Heart left ventricle (tissue), 16 donors: ENCODE results near the gene PCNP. TPM values are rescaled to one million over a fixed set of nuclear protein-coding genes. Genes with fewer than 3 reads are reported as not detected.
"Not testable (repeated sequence)": the region's sequence is repeated elsewhere in the genome, so short reads cannot be mapped to it uniquely, and the experiment has no call there.

Experiments used
- ATAC-seq, 4 donors: fragments of 200-7000 bp; cut with Tn5 transposase; one replicate each; pipeline ENCODE4 v1.9.1; 2020 to 2022; ENCODE audit warnings: moderate library complexity in 4 of 4, mild to moderate bottlenecking in 3 of 4, moderate number of reproducible peaks in 1 of 4
- DNase-seq, 5 donors: peaks; one replicate each; pipeline ENCODE4 v3.0.0-alpha.2; 2020
- H3K27ac ChIP-seq, 12 donors: fragments of 200-600 bp; sonication (generic) in 4 of 12; one replicate each; pipeline versions ENCODE4 v1.5.0 to v1.8.0; 2016 to 2022; ENCODE audit warnings: mild to moderate bottlenecking in 2 of 12
- H3K27me3 ChIP-seq, 9 donors: fragments of 200-600 bp; sonication (generic) in 2 of 9; one replicate each; pipeline versions ENCODE4 v1.5.1 to v1.8.0; 2016 to 2022; ENCODE audit warnings: mild to moderate bottlenecking in 3 of 9
- H3K36me3 ChIP-seq, 9 donors: fragments of 200-600 bp; sonication (generic) in 2 of 9; one replicate each; pipeline versions ENCODE4 v1.5.0 to v1.8.0; 2018 to 2022; ENCODE audit warnings: mild to moderate bottlenecking in 2 of 9
- H3K4me1 ChIP-seq, 12 donors: fragments of 200-600 bp; sonication (generic) in 4 of 12; one replicate each; pipeline versions ENCODE4 v1.5.0 to v1.8.0; 2016 to 2022; ENCODE audit warnings: mild to moderate bottlenecking in 3 of 12
- H3K4me3 ChIP-seq, 12 donors: fragments of 200-600 bp; sonication (generic) in 4 of 12; one replicate each; pipeline versions ENCODE4 v1.5.0 to v1.8.0; 2017 to 2022; ENCODE audit warnings: mild to moderate bottlenecking in 9 of 12, moderate library complexity in 4 of 12
- H3K9me3 ChIP-seq, 12 donors: fragments of 200-600 bp; sonication (generic) in 4 of 12; one replicate each; pipeline versions ENCODE4 v1.5.0 to v1.8.0; 2016 to 2022; ENCODE audit warnings: mild to moderate bottlenecking in 1 of 12
- POLR2A ChIP-seq, 2 donors: fragments of 450-650 bp; IDR thresholded peaks; one replicate each; pipeline ENCODE4 v1.6.1; 2017; ENCODE audit warnings: antibody characterized with exemption in 2 of 2, mild to moderate bottlenecking in 2 of 2, moderate library complexity in 2 of 2
- WGBS, 4 donors: extraction: QIAGEN DNeasy Blood & Tissue Kit in 2 of 4; methylation state at CpG; one replicate each; pipeline versions ENCODE4 v1.1.5 to v1.1.7; 2013 to 2018; 5-methylcytosine and 5-hydroxymethylcytosine counted together
- intact Hi-C, 10 donors: fragments of 100-400 bp; cut with DNase I; formaldehyde crosslinking; loops; one replicate each; pipeline versions ENCODE4 v1.11.1 to v1.14.2; 2022
- polyA plus RNA-seq, 2 donors: library from polyadenylated mRNA; stranded (reverse); fragments of 200-250 nt; gene quantifications; one replicate each; pipeline ENCODE4 v1.2.3, GENCODE V29; 2013
- total RNA-seq, 9 donors: library from RNA; depleted of rRNA in 2 of 9; stranded (reverse); fragments of >200 nt in 2 of 9; fragmentation: NEBNext Ultra II Directional in 3 of 9; extraction: Animal tissue kit (Norgen Biotek cat#: 25700) in 3 of 9; gene quantifications; one replicate each; pipeline versions ENCODE4 v1.1.0 to v1.2.4, GENCODE V29; 2016 to 2023
- TF ChIP-seq, protein P1 (sequence below), 12 donors: fragments of 200-600 bp; sonication (generic) in 4 of 12; IDR thresholded peaks; one replicate each; pipeline versions ENCODE4 v1.5.0 to v1.8.0; 2018 to 2022; ENCODE audit warnings: antibody characterized with exemption in 12 of 12, mild to moderate bottlenecking in 5 of 12
- donor health status: ischemic (EF 13 %, LVEDD 7.1; RV severe dilation, severe dysfunction).
- donor health status: healthy with polysubstance abuse.
- donor health status: DM: no; HTN: yes; CAD: no.
- donor health status: DM: no; HTN: no; CAD: no.
- donor health status: ischemic (EF 25% LVEDD 6.9; RV normal size, moderate dysfunction).
- donor health status: ischemic (EF 25% LVEDD 5.7; RV mildly dilated, moderate dysfunction).
- donor health status: healthy.
- donor health status: DM: yes; HTN: yes; CAD: no.
- donor health status: ischemic (EF 35%, LVEDD 5.7; RV mildly dilated, moderate dysfunction).
- donor health status: nonischemic (EF 11% LVEDD 7.7; RV severe dilation, severe dysfunction).
- donor health status: DM: yes; HTN: yes; CAD: no.
- donor health status: PGD.
- donor health status: ischemic (EF 29% LVEDD 5.4; RV normal size, mild dysfunction).
- donor health status: nonischemic (EF 23%, LVEDD 6.1; RV moderate dilation, normal function).

The PCNP gene
- total and polyA plus RNA-seq, 11 donors, result 49.7 to 141 (median 118) TPM

DNA sequence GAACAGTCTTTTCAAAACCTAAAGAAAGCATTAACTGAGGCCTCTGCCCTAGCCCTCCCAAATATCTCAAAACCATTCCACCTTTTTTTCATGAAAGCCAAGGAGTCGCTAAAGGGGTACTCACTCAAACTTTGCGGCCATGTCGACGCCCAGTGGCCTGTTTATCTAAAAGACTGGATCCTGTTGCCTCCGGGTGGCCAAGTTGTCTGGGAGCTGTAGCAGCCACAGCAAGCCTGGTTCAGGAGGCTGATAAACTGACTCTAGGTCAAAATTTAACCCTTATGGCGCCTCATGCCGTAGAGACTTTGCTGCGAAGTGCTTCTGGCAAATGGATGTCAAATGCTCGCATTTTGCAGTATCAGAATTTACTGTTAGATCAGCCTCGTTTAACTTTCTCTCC, 63.5 kb downstream of the PCNP start:
- TF ChIP-seq, protein P1, sequence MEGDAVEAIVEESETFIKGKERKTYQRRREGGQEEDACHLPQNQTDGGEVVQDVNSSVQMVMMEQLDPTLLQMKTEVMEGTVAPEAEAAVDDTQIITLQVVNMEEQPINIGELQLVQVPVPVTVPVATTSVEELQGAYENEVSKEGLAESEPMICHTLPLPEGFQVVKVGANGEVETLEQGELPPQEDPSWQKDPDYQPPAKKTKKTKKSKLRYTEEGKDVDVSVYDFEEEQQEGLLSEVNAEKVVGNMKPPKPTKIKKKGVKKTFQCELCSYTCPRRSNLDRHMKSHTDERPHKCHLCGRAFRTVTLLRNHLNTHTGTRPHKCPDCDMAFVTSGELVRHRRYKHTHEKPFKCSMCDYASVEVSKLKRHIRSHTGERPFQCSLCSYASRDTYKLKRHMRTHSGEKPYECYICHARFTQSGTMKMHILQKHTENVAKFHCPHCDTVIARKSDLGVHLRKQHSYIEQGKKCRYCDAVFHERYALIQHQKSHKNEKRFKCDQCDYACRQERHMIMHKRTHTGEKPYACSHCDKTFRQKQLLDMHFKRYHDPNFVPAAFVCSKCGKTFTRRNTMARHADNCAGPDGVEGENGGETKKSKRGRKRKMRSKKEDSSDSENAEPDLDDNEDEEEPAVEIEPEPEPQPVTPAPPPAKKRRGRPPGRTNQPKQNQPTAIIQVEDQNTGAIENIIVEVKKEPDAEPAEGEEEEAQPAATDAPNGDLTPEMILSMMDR (IDR thresholded peaks at IDR 0.05), result no peak
- no peak for TF ChIP-seq POLR2A (IDR thresholded peaks at IDR 0.05)

DNA sequence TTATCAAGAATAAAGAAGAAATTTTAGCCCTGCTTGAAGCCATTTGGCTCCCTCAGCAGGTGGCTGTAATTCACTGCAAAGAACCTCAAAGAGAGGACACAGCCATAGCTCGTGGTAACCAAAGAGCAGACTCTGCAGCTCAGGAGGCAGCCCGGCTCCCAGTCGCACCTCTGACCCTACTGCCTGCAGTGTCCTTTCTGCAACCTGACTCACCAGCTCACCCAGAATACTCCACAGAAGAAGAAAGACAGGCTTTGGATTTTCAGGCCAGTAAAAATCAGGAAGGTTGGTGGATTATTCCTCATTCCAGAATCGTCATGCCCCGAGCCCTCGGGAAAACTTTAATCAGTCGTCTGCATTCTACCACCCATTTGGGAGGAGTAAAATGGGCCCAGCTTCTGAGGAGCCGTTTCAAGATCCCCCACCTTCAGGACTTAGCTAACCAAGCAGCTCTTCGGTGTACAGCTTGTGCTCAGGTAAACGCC, 64.3 kb downstream of the PCNP start:
- WGBS, 4 donors, result 77 to 84% (median 81%) methylated on average over 9 to 10 of the region's 10 CpGs
- no peak overlapping the region for H3K4me3 ChIP-seq
- no peaks in the 10 kb centered on the region for H3K9me3 ChIP-seq
- TF ChIP-seq, protein P1 (IDR thresholded peaks at IDR 0.05), result no peak
- TF ChIP-seq POLR2A (IDR thresholded peaks at IDR 0.05), result no peak
- DNase-seq, result no peak
- no peak for ATAC-seq
- H3K36me3 ChIP-seq, result no peaks in the 10 kb centered on the region
- H3K27ac ChIP-seq, result no peak overlapping the region
- peaks cover 0 to 7% (median 0%) of the 10 kb centered on the region in 12 donors for H3K4me1 ChIP-seq
- no peaks in the 10 kb centered on the region for H3K27me3 ChIP-seq
- intact Hi-C loops, result loop anchor here in 5 of 10 donors (5.0 to 10.0 kb wide), 2 partner anchors 54 to 66 kb away; partner anchors contain the start of gene PCNP (in 4 of the 5)

More for the DNA sequence above, 63.5 kb downstream of the PCNP start:
- no peaks in the 10 kb centered on the region for H3K27me3 ChIP-seq
- H3K4me3 ChIP-seq, result no peak overlapping the region
- H3K36me3 ChIP-seq, result no peaks in the 10 kb centered on the region
- DNase-seq (no peak), ATAC-seq (no peak)
- intact Hi-C loops, result loop anchor here in 7 of 10 donors (2.0 to 10.0 kb wide), 3 partner anchors 53 to 65 kb away; partner anchors contain the start of gene PCNP (in 4 of the 7)
- peaks cover 0 to 7% (median 0%) of the 10 kb centered on the region in 12 donors for H3K4me1 ChIP-seq
- H3K9me3 ChIP-seq, result no peaks in the 10 kb centered on the region
- 72 to 79% (median 75%) methylated on average over 9 to 10 of the region's 10 CpGs for WGBS, 4 donors
- H3K27ac ChIP-seq, result no peak overlapping the region

DNA sequence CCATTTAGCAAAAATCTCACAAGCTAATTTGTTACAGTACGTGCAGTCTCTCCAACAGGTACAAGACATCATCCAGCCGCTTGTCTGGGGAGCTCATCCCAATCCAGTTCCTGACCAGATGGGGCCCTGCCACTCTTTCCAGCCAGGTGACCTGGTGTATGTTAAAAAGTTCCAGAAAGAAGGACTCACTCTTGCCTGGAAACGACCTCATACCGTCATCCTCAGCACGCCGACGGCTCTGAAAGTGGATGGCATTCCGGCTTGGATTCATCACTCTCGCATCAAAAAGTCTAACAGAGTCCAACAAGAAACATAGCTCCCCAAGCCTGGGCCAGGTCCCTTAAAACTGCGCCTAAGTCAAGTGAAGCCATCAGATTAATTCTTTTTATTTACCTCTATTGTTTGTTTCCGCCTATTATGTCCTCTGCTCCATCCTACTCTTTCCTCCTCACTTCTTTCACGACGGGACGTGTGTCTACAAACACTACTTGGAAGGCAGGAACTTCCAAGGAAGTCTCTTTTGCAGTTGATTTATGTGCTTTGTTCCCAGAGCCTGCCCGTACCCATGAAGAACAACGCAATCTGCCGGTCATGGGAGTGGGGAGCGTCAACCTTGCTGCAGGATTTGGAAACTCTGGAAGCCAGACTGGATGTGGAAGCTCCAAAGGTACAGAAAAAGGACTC, 65.4 kb downstream of the PCNP start:
- no peaks in the 10 kb centered on the region for H3K9me3 ChIP-seq
- DNase-seq (no peak), ATAC-seq (no peak)
- no peak overlapping the region for H3K4me3 ChIP-seq
- H3K27ac ChIP-seq, result no peak overlapping the region
- 85 to 88% (median 85%) methylated on average over 18 of the region's 18 CpGs; no CpG with 5 or more reads in 1 of the 4 donors for WGBS, 4 donors
- TF ChIP-seq, protein P1 (IDR thresholded peaks at IDR 0.05), result no peak
- no peak for TF ChIP-seq POLR2A (IDR thresholded peaks at IDR 0.05)
- intact Hi-C loops, result loop anchor here in 5 of 10 donors (5.0 to 10.0 kb wide), 2 partner anchors 55 to 67 kb away; partner anchors contain the start of gene PCNP (in 4 of the 5)
- H3K27me3 ChIP-seq, result no peaks in the 10 kb centered on the region
- H3K36me3 ChIP-seq, result no peaks in the 10 kb centered on the region
- peaks cover 0 to 12% (median 0%) of the 10 kb centered on the region in 12 donors for H3K4me1 ChIP-seq

DNA sequence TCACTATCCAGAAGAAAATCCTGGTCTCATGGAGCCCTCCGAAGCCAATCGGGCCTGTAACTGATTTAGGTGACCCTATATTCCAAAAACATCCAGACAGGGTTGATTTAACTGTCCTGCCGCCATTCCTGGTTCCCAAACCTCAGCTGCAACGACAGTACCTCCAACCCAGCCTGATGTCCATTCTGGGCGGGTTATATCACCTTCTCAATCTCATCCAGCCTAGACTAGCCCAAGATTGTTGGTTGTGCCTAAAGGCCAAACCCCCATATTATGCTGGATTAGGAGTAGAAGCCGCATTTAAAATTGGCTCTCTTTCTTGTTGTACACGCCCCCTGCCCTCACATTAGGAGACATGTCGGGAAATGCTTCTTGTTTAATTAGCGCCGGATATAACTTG, 66.3 kb downstream of the PCNP start:
- Histone ChIP-seq H3K27ac (no peak overlapping the region), H3K27me3 (no peaks in the 10 kb centered on the region), H3K4me1 (peaks cover 0 to 14% (median 0%) of the 10 kb centered on the region in 12 donors), H3K9me3 (no peaks in the 10 kb centered on the region), H3K4me3 (no peak overlapping the region), H3K36me3 (no peaks in the 10 kb centered on the region)
- WGBS, 4 donors, result 94 to 96% (median 95%) methylated on average over 10 of the region's 10 CpGs; no CpG with 5 or more reads in 1 of the 4 donors
- ATAC-seq (no peak), DNase-seq (no peak)
- TF ChIP-seq, protein P1 (IDR thresholded peaks at IDR 0.05), result no peak
- no peak for TF ChIP-seq POLR2A (IDR thresholded peaks at IDR 0.05)
- intact Hi-C loops, result no loop called here

DNA sequence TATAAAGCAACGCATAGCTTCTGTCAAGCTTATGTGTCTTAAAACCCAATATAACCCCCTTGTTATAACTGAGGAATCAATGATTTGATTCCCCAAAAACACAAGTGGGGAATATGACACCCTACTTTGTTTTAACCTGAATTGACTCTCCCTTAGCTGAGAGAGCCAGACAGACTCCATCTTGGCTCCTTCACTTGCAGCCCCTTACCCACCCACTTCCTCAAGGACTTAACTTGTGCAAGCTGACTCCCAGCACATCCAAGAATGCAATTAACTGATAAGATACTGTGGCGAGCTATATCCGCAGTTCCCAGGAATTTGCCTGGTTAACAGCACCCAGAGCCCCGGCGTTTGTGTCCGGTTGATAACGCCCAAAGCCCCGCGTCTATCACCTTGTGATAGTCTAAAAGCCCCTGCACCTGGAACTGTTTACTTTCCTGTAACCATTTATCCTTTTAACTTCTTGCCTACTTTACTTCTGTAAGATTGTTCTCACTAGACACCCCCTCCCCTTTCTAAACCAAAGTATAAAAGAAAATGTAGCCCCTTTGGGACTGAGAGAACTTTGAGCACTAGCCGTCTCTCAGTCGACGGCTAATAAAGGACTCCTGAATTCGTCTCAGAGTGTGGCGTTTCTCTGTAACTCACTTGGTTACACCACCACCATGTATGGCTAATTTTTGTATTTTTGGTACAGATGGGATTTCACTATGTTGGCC, 67.6 kb downstream of the PCNP start:
- peaks cover 0 to 14% (median 0%) of the 10 kb centered on the region in 12 donors for H3K4me1 ChIP-seq
- H3K9me3 ChIP-seq, H3K27ac ChIP-seq, H3K36me3 ChIP-seq, ATAC-seq, intact Hi-C loops, DNase-seq, H3K4me3 ChIP-seq, H3K27me3 ChIP-seq: not testable (repeated sequence)
- 51 to 66% (median 57%) methylated on average over 14 of the region's 14 CpGs for WGBS, 4 donors
